Activated naive CD4-positive, alpha-beta T cell treated with anti-CD3 and anti-CD28 coated beads, Interleukin-2, amount 10 ng/mL, durations not matched to agents 7 days and 5 days (primary cell): ENCODE measurements around the gene FEM1A.
A peak's percentile ranks its signal among the peaks of the same experiment; 100 is the strongest.
"Not testable (repeated sequence)": the region's sequence is repeated elsewhere in the genome, so short reads cannot be mapped to it uniquely, and the experiment has no call there.

Source experiments
- CTCF ChIA-PET: fragments of 350-600 bp; sonication (Branson Sonifier 250); formaldehyde crosslinking; loops from one replicate; lab custom pipeline; 2021; ENCODE audit warnings: antibody characterized with exemption; lab: Charles Lee
- DNase-seq: peaks from one replicate; pipeline ENCODE4 v3.0.0-alpha.2; 2020
- H3K27ac Mint-ChIP-seq: one replicate; pipeline ENCODE4 v1.8.0; 2021; ENCODE audit warnings: mild to moderate bottlenecking, moderate library complexity, mixed read lengths
- H3K27me3 Mint-ChIP-seq: one replicate; pipeline ENCODE4 v1.8.0; 2021; ENCODE audit warnings: mild to moderate bottlenecking, mixed read lengths
- H3K36me3 Mint-ChIP-seq: one replicate; pipeline ENCODE4 v1.8.0; 2021; ENCODE audit warnings: mixed read lengths
- H3K4me1 Mint-ChIP-seq: one replicate; pipeline ENCODE4 v1.8.0; 2021; ENCODE audit warnings: mixed read lengths
- H3K4me3 Mint-ChIP-seq: one replicate; pipeline ENCODE4 v1.8.0; 2021; ENCODE audit warnings: mild to moderate bottlenecking, moderate library complexity, mixed read lengths
- H3K9me3 Mint-ChIP-seq: one replicate; pipeline ENCODE4 v1.8.0; 2021; ENCODE audit warnings: mixed read lengths

The FEM1A gene

GRCh38 chr19:4814625-4815425 lies 23.3 kb downstream of the FEM1A start:
- DNase-seq, result no peak
- H3K27me3 Mint-ChIP-seq, result peaks cover 5% of the 10 kb centered on the region
- peak overlapping the region; percentile 59 for H3K27ac Mint-ChIP-seq
- CTCF ChIA-PET, result interaction anchor here (0.8 to 1.2 kb wide), 2 partner anchors 37 to 40 kb away, joined by 3 read pairs; no protein-coding TSS in a partner anchor
- H3K4me1 Mint-ChIP-seq, result peaks cover 15% of the 10 kb centered on the region
- no peaks in the 10 kb centered on the region for H3K9me3 Mint-ChIP-seq
- no peak overlapping the region for H3K4me3 Mint-ChIP-seq
- H3K36me3 Mint-ChIP-seq, result peaks cover 20% of the 10 kb centered on the region

- DNase-seq, result peak; percentile 85
- Mint-ChIP-seq H3K4me1 (peaks cover 15% of the 10 kb centered on the region), H3K27me3 (peaks cover 5% of the 10 kb centered on the region), H3K27ac (peak overlapping the region; percentile 59), H3K9me3 (no peaks in the 10 kb centered on the region), H3K36me3 (peaks cover 20% of the 10 kb centered on the region), H3K4me3 (peak overlapping the region; percentile 16)
- CTCF ChIA-PET, result interaction anchor here (1.2 kb wide), 1 partner anchor 36 kb away, joined by 3 read pairs; no protein-coding TSS in a partner anchor
Measured at GRCh38 chr19:4815426-4816201, 24.1 kb downstream of the FEM1A start.

- Mint-ChIP-seq H3K9me3 (no peaks in the 10 kb centered on the region), H3K4me3 (no peak overlapping the region), H3K27ac (no peak overlapping the region), H3K4me1 (peaks cover 15% of the 10 kb centered on the region), H3K27me3 (peaks cover 5% of the 10 kb centered on the region), H3K36me3 (peaks cover 22% of the 10 kb centered on the region)
- DNase-seq, result no peak
- CTCF ChIA-PET, result interaction anchor here (0.7 to 0.8 kb wide), 2 partner anchors 12 to 94 kb away, joined by 3 read pairs; no protein-coding TSS in a partner anchor
Measured at GRCh38 chr19:4816202-4816949, 24.8 kb downstream of the FEM1A start.

GRCh38 chr19:4816950-4817278 lies 25.4 kb downstream of the FEM1A start:
- H3K36me3 Mint-ChIP-seq, result peaks cover 22% of the 10 kb centered on the region
- H3K4me1 Mint-ChIP-seq, result peaks cover 12% of the 10 kb centered on the region
- H3K9me3 Mint-ChIP-seq, result no peaks in the 10 kb centered on the region
- CTCF ChIA-PET, result interaction anchor here (0.7 to 2.4 kb wide), 3 partner anchors 8 to 94 kb away, joined by 3 to 13 read pairs (median 3); no protein-coding TSS in a partner anchor
- H3K4me3 Mint-ChIP-seq, result no peak overlapping the region
- DNase-seq, result no peak
- no peak overlapping the region for H3K27ac Mint-ChIP-seq
- peaks cover under 1% of the 10 kb centered on the region for H3K27me3 Mint-ChIP-seq

GRCh38 chr19:4817467-4818277 lies 26.1 kb downstream of the FEM1A start:
- Mint-ChIP-seq H3K4me1 (peaks cover 12% of the 10 kb centered on the region), H3K36me3 (peaks cover 22% of the 10 kb centered on the region), H3K27me3 (no peaks in the 10 kb centered on the region), H3K9me3 (no peaks in the 10 kb centered on the region), H3K4me3 (no peak overlapping the region), H3K27ac (no peak overlapping the region)
- DNase-seq, result no peak
- CTCF ChIA-PET, result interaction anchor here (0.7 to 2.4 kb wide), 4 partner anchors 8 to 93 kb away, joined by 3 to 13 read pairs (median 4); no protein-coding TSS in a partner anchor

- Mint-ChIP-seq H3K4me1 (no peaks in the 10 kb centered on the region), H3K9me3 (no peaks in the 10 kb centered on the region), H3K4me3 (no peak overlapping the region), H3K27ac (no peak overlapping the region), H3K36me3 (peaks cover 22% of the 10 kb centered on the region), H3K27me3 (no peaks in the 10 kb centered on the region)
- CTCF ChIA-PET, result interaction anchor here (2.5 kb wide), 1 partner anchor 11 kb away, joined by 11 read pairs; no protein-coding TSS in a partner anchor
- DNase-seq, result no peak
Measured at GRCh38 chr19:4821265-4821664, 29.7 kb downstream of the FEM1A start.

GRCh38 chr19:4822354-4822753 lies 30.8 kb downstream of the FEM1A start:
- not testable (repeated sequence) for H3K27me3 Mint-ChIP-seq, H3K9me3 Mint-ChIP-seq, H3K4me1 Mint-ChIP-seq, H3K27ac Mint-ChIP-seq, H3K4me3 Mint-ChIP-seq, DNase-seq
- CTCF ChIA-PET, result interaction anchor here (1.2 to 2.5 kb wide), 2 partner anchors 10 to 12 kb away, joined by 6 to 11 read pairs; no protein-coding TSS in a partner anchor
- H3K36me3 Mint-ChIP-seq, result peaks cover 12% of the 10 kb centered on the region

GRCh38 chr19:4823577-4823976 lies 32.0 kb downstream of the FEM1A start:
- Mint-ChIP-seq H3K4me1 (peaks cover 8% of the 10 kb centered on the region), H3K9me3 (no peaks in the 10 kb centered on the region), H3K27me3 (no peaks in the 10 kb centered on the region), H3K27ac (no peak overlapping the region), H3K36me3 (peaks cover 10% of the 10 kb centered on the region), H3K4me3 (no peak overlapping the region)
- DNase-seq, result no peak
- CTCF ChIA-PET, result interaction anchor here (1.2 to 2.3 kb wide), 3 partner anchors 12 to 88 kb away, joined by 6 to 9 read pairs (median 7); no protein-coding TSS in a partner anchor

- H3K9me3 Mint-ChIP-seq, result no peaks in the 10 kb centered on the region
Measured at GRCh38 chr19:4829001-4829712, 37.6 kb downstream of the FEM1A start.

GRCh38 chr19:4830332-4830731 lies 38.8 kb downstream of the FEM1A start:
- H3K4me3 Mint-ChIP-seq, result peak overlapping the region; percentile 91
- H3K36me3 Mint-ChIP-seq, result peaks cover 10% of the 10 kb centered on the region
- H3K9me3 Mint-ChIP-seq, result no peaks in the 10 kb centered on the region
- peak overlapping the region; percentile 90 for H3K27ac Mint-ChIP-seq
- peaks cover 35% of the 10 kb centered on the region for H3K4me1 Mint-ChIP-seq
- H3K27me3 Mint-ChIP-seq, result peaks cover 4% of the 10 kb centered on the region
- no peak for DNase-seq
- CTCF ChIA-PET, result interaction anchor here (1.6 to 3.5 kb wide), 2 partner anchors 21 to 81 kb away, joined by 6 to 21 read pairs; no protein-coding TSS in a partner anchor

More at GRCh38 chr19:4829001-4829712, 37.6 kb downstream of the FEM1A start:
- Mint-ChIP-seq H3K4me3 (peak overlapping the region; percentile 48), H3K36me3 (peaks cover 10% of the 10 kb centered on the region), H3K4me1 (peaks cover 35% of the 10 kb centered on the region), H3K27ac (peak overlapping the region; percentile 56), H3K27me3 (peaks cover 1% of the 10 kb centered on the region)
- CTCF ChIA-PET, result interaction anchor here (1.0 to 3.5 kb wide), 3 partner anchors 12 to 25 kb away, joined by 3 to 21 read pairs (median 3); no protein-coding TSS in a partner anchor
- DNase-seq, result no peak

GRCh38 chr19:4830768-4831265 lies 39.3 kb downstream of the FEM1A start:
- Mint-ChIP-seq H3K36me3 (peaks cover 10% of the 10 kb centered on the region), H3K27me3 (peaks cover 4% of the 10 kb centered on the region), H3K4me3 (peak overlapping the region; percentile 91), H3K9me3 (no peaks in the 10 kb centered on the region), H3K27ac (peak overlapping the region; percentile 90), H3K4me1 (peaks cover 35% of the 10 kb centered on the region)
- CTCF ChIA-PET, result interaction anchor here (1.1 to 3.5 kb wide), 3 partner anchors 12 to 81 kb away, joined by 3 to 21 read pairs (median 6); no protein-coding TSS in a partner anchor
- no peak for DNase-seq
